K562 (cell line): ENCODE results near the gene TRIM44. TPM values are rescaled to one million over a fixed set of nuclear protein-coding genes. Genes with fewer than 3 reads are reported as not detected.

Experiments used
- ATAC-seq: fragments of 200-7000 bp; cut with Tn5 transposase; 3 replicates; pipeline ENCODE4 v1.9.1; 2020; ENCODE audit warnings: moderate library complexity
- BruUV-seq: library from RNA; stranded (reverse); fragments of 400-500 nt; replicated peaks from 2 replicates; lab custom pipeline; 2021; lab: Mats Ljungman, UMichigan
- CTCF ChIA-PET: fragments of 300-600 bp; formaldehyde crosslinking; extraction: SDS; loops from one replicate; lab custom pipeline; 2021; ENCODE audit warnings: low intra/inter-chr PET ratio; lab: Yijun Ruan, JAX
- POLR2A ChIA-PET: fragments of 300-600, 350-650 bp; sonication (Branson Sonifier 250); formaldehyde crosslinking; extraction: SDS; loops from one replicate; lab custom pipeline; 2021; ENCODE audit warnings: antibody characterized with exemption, inconsistent platforms; lab: Yijun Ruan, JAX
- DNase-seq, 4 experiments: peaks; one replicate each; pipeline versions ENCODE4 v3.0.0 to v3.0.0-alpha.2; 2011 to 2018; ENCODE audit warnings: low spot score in 3 of 4, mixed read lengths in 3 of 4; ENCODE audit errors: extremely low read depth in 1 of 4
- FAIRE-seq: peaks from 2 replicates; lab custom pipeline; 2011; peaks lifted over from hg19 to GRCh38; lab: Jason Lieb, UNC
- H2AFZ ChIP-seq: 2 replicates; pipeline ENCODE4 v1.6.0; 2011; ENCODE audit warnings: low read depth, low read length, control low read depth, inconsistent platforms
- H3K27ac ChIP-seq: fragments of 200-600 bp; 3 replicates; pipeline ENCODE4 v1.8.0; 2011; ENCODE audit warnings: low read depth, mild to moderate bottlenecking, control low read depth, inconsistent platforms, low read length, moderate library complexity, mixed read lengths; ENCODE audit errors: extremely low read depth
- H3K27me3 ChIP-seq, 2 experiments: fragments of 300-600 bp in 1 of 2; 2 replicates in 1 of 2; 3 replicates in 1 of 2; pipeline versions ENCODE4 v1.6.0 to v1.8.0; 2011; ENCODE audit warnings: inconsistent platforms in 2 of 2, low read length in 2 of 2, mild to moderate bottlenecking in 1 of 2, mixed read lengths in 1 of 2, moderate library complexity in 1 of 2; ENCODE audit not compliant: control insufficient read depth in 2 of 2, insufficient read depth in 2 of 2
- H3K36me3 ChIP-seq: fragments of 300-600 bp; 3 replicates; pipeline ENCODE4 v1.8.0; 2011; ENCODE audit warnings: mild to moderate bottlenecking, low read length, inconsistent platforms; ENCODE audit not compliant: control insufficient read depth, insufficient read depth
- H3K4me1 ChIP-seq, 2 experiments: fragments of 200-600 bp in 1 of 2; replicated peaks in 1 of 2; 2 replicates in 1 of 2; 3 replicates in 1 of 2; pipeline versions ENCODE4 v1.5.1 to v1.8.0; 2011; ENCODE audit warnings: inconsistent platforms in 2 of 2, low read length in 2 of 2, mild to moderate bottlenecking in 1 of 2, mixed read lengths in 1 of 2, moderate library complexity in 1 of 2; ENCODE audit not compliant: control insufficient read depth in 2 of 2, insufficient read depth in 2 of 2
- H3K4me2 ChIP-seq: 2 replicates; pipeline ENCODE4 v1.6.1; 2011; ENCODE audit warnings: low read length, control low read depth, inconsistent platforms, mixed read lengths; ENCODE audit not compliant: insufficient read depth
- H3K4me3 ChIP-seq: fragments of 200-600 bp; sonication (generic), shearing (Covaris generic); 2 replicates; pipeline ENCODE4 v1.5.1; 2016; ENCODE audit warnings: control low read depth, inconsistent platforms
- H3K79me2 ChIP-seq: fragments of 200-600 bp; 3 replicates; pipeline ENCODE4 v1.8.0; 2011; ENCODE audit warnings: low read length, inconsistent platforms; ENCODE audit not compliant: control insufficient read depth, insufficient read depth
- H3K9ac ChIP-seq, 2 experiments: 2 replicates each; pipeline versions ENCODE4 v1.6.0 to v1.6.1; 2011; ENCODE audit warnings: low read depth in 2 of 2, low read length in 2 of 2, control low read depth in 1 of 2, inconsistent platforms in 1 of 2, mild to moderate bottlenecking in 1 of 2, mixed read lengths in 1 of 2; ENCODE audit not compliant: insufficient read depth in 1 of 2
- H3K9me1 ChIP-seq: one replicate; pipeline ENCODE4 v1.6.0; 2011; ENCODE audit warnings: inconsistent platforms, mild to moderate bottlenecking, low read length, moderate library complexity; ENCODE audit not compliant: control insufficient read depth, insufficient read depth
- H3K9me3 ChIP-seq: replicated peaks from 2 replicates; pipeline ENCODE4 v1.5.1; 2011; ENCODE audit warnings: low read depth, low read length, inconsistent platforms; ENCODE audit not compliant: control insufficient read depth, insufficient read depth
- H4K20me1 ChIP-seq: replicated peaks from 2 replicates; pipeline ENCODE4 v1.6.1; 2011; ENCODE audit warnings: low read length, inconsistent platforms, mixed read lengths; ENCODE audit not compliant: control insufficient read depth, insufficient read depth
- ARHGAP35 ChIP-seq: fragments of 450-650 bp; IDR thresholded peaks from 2 replicates; pipeline ENCODE4 v1.6.1; 2018; ENCODE audit not compliant: partially characterized antibody
- ELF4 ChIP-seq: fragments of 450-650 bp; formaldehyde crosslinking; IDR thresholded peaks from 2 replicates; pipeline ENCODE4 v1.4.0; 2022; ENCODE audit warnings: missing genetic modification characterization
- EP300 ChIP-seq: IDR thresholded peaks from 2 replicates; pipeline ENCODE4 v1.6.1; 2012; ENCODE audit warnings: low read length, improper control_type of control experiment
- GTF3C2 ChIP-seq: IDR thresholded peaks from 3 replicates; pipeline ENCODE4 v1.6.1; 2011; ENCODE audit warnings: borderline replicate concordance, mild to moderate bottlenecking, moderate library complexity; ENCODE audit not compliant: insufficient read length; ENCODE audit errors: extremely low read depth
- JUND ChIP-seq, 2 experiments: IDR thresholded peaks; 2 replicates in 1 of 2; 3 replicates in 1 of 2; pipeline ENCODE4 v1.6.1; 2011; ENCODE audit warnings: borderline replicate concordance in 2 of 2, low read depth in 2 of 2, low read length in 2 of 2, improper control_type of control experiment in 1 of 2, missing biosample characterization in 1 of 2, missing genetic modification characterization in 1 of 2, missing genetic modification reagents in 1 of 2
- MCM3 ChIP-seq: fragments of 450-650 bp; IDR thresholded peaks from 2 replicates; pipeline ENCODE4 v1.6.1; 2016
- MCM5 ChIP-seq: fragments of 450-650 bp; IDR thresholded peaks from 2 replicates; pipeline ENCODE4 v1.6.1; 2016; ENCODE audit warnings: low read depth
- MTA2 ChIP-seq: fragments of 450-650 bp; IDR thresholded peaks from 2 replicates; pipeline ENCODE4 v1.6.1; 2016; ENCODE audit warnings: low read depth
- RBM17 ChIP-seq: fragments of 200-400 bp; formaldehyde crosslinking; IDR thresholded peaks from 2 replicates; pipeline ENCODE4 v1.6.1; 2017; ENCODE audit warnings: low read depth, mild to moderate bottlenecking, low read length, borderline replicate concordance
- RBM25 ChIP-seq: fragments of 200-400 bp; formaldehyde crosslinking; IDR thresholded peaks from 2 replicates; pipeline ENCODE4 v1.6.1; 2018; ENCODE audit warnings: low read length, low read depth, moderate library complexity; ENCODE audit not compliant: severe bottlenecking
- RFX1 ChIP-seq: fragments of 450-650 bp; IDR thresholded peaks from 2 replicates; pipeline ENCODE4 v1.6.1; 2016; ENCODE audit warnings: mild to moderate bottlenecking, moderate library complexity
- SMAD1 ChIP-seq: fragments of 150-350 bp; IDR thresholded peaks from 2 replicates; pipeline ENCODE4 v1.6.1; 2014; ENCODE audit warnings: low read length, low read depth; ENCODE audit not compliant: partially characterized antibody
- SP2 ChIP-seq: IDR thresholded peaks from 2 replicates; pipeline ENCODE4 v1.6.1; 2011; ENCODE audit warnings: mild to moderate bottlenecking, low read depth, low read length, moderate library complexity; ENCODE audit not compliant: poor library complexity, severe bottlenecking; ENCODE audit errors: extremely low read depth
- TBL1XR1 ChIP-seq, 2 experiments: IDR thresholded peaks; 2 replicates each; pipeline ENCODE4 v1.6.1; 2012; ENCODE audit warnings: improper control_type of control experiment in 2 of 2, low read length in 2 of 2, mild to moderate bottlenecking in 1 of 2
- ZFPM2 ChIP-seq: fragments of 250-450 bp; sonication (Bioruptor Pico); IDR thresholded peaks from 2 replicates; pipeline ENCODE4 v1.5.1; 2022; ENCODE audit warnings: mild to moderate bottlenecking
- ZNF3 ChIP-seq: fragments of 250-450 bp; sonication (Bioruptor Pico); IDR thresholded peaks from 2 replicates; pipeline ENCODE4 v1.5.0; 2021; ENCODE audit warnings: mild to moderate bottlenecking, moderate library complexity
- WGBS: fragments of 100-300 bp; shearing (Covaris generic); methylation state at CpG from one replicate; pipeline ENCODE4 v1.1.6; 2016; ENCODE audit warnings: low coverage, mixed read lengths; ENCODE audit not compliant: insufficient coverage; ENCODE audit errors: missing lambda C conversion rate; 5-methylcytosine and 5-hydroxymethylcytosine counted together
- in situ Hi-C: fragments of 300-500 bp; cut with MboI; formaldehyde crosslinking; loops from 4 replicates; pipeline ENCODE4 v1.15.0; 2018; ENCODE audit warnings: inconsistent platforms, mixed read lengths
- intact Hi-C: fragments of 100-400 bp; cut with micrococcal nuclease; formaldehyde crosslinking; loops from 2 replicates; pipeline ENCODE4 v1.14.2; 2022
- polyA plus RNA-seq, 8 experiments: library from polyadenylated mRNA; depleted of rRNA in 4 of 8; stranded (reverse) in 5 of 8; unstranded in 3 of 8; fragments of >200 nt; fragmentation: Nextera tagmentation in 2 of 8; fragmentation: Illumina TruSeq in 1 of 8; extraction: Ambion mirVana in 2 of 8; extraction: Trizol in 1 of 8; gene quantifications; 2 replicates each; pipeline versions ENCODE4 v1.2.1 to v1.2.3, GENCODE V29; 2011 to 2014; ENCODE audit warnings: inconsistent platforms in 1 of 8, missing spikeins in 1 of 8
- total RNA-seq, 7 experiments: library from RNA; depleted of rRNA in 6 of 7; stranded (reverse); fragments of >200 nt in 6 of 7; fragmentation: Illumina TruSeq in 2 of 7; extraction: Trizol in 2 of 7; gene quantifications; 2 replicates each; pipeline versions ENCODE4 v1.2.1 to v1.2.3, GENCODE V29; 2011 to 2021; ENCODE audit warnings: low replicate concordance in 1 of 7

The TRIM44 gene
- total and polyA plus RNA-seq, 9 of the 15 experiments (the other 6 are each of a cell fraction or from before 2014, with no cell fraction given), result 8.3 to 105 (median 37.2) TPM

- no peak for TF ChIP-seq RBM17
- no peak for TF ChIP-seq GTF3C2
- TF ChIP-seq RBM25, result no peak
- TF ChIP-seq JUND (IDR thresholded peaks at IDR 0.05; ENCODE audit: borderline replicate concordance, low read depth, low read length), result no peak
- TF ChIP-seq JUND (tag; IDR thresholded peaks at IDR 0.05; ENCODE audit: borderline replicate concordance, low read depth, low read length), result no peak
- TF ChIP-seq ZNF3 (CRISPR knock-in tag), result no peak
- TF ChIP-seq ARHGAP35, result no peak
- no peak for TF ChIP-seq TBL1XR1 (IDR thresholded peaks at IDR 0.05; ENCODE audit: low read length in 2 of 2)
- no peak for TF ChIP-seq RFX1
- no peak for TF ChIP-seq ELF4 (CRISPR knock-in tag)
- no peak for TF ChIP-seq ZFPM2
- TF ChIP-seq MCM5, result no peak
- TF ChIP-seq MTA2, result no peak
- TF ChIP-seq MCM3, result no peak
- TF ChIP-seq SMAD1, result no peak
- no peak for TF ChIP-seq EP300
- no peak for TF ChIP-seq SP2
- Histone ChIP-seq H3K4me2 (no peak overlapping the region), H3K9me3 (no peaks in the 10 kb centered on the region), H3K4me1 (no peaks in the 10 kb centered on the region), H4K20me1 (no peaks in the 10 kb centered on the region), H2AFZ (no peak overlapping the region), H3K27me3 (peaks cover 0 to 5% of the 10 kb centered on the region in 2 experiments; a peak in 2 of 5 replicates), H3K9ac (no peak overlapping the region), H3K36me3 (no peaks in the 10 kb centered on the region), H3K27ac (no peak overlapping the region), H3K79me2 (no peaks in the 10 kb centered on the region), H3K4me3 (no peak overlapping the region), H3K9me1 (no peaks in the 10 kb centered on the region)
- ChIA-PET POLR2A (interaction anchor here (0.7 kb wide), 1 partner anchor 433 kb away, joined by 3 read pairs; no protein-coding TSS in a partner anchor), CTCF (no interaction called here)
- in situ Hi-C loops (no loop called here), intact Hi-C loops (no loop called here)
- DNase-seq, result no peak
- no peak for ATAC-seq
- no TSS peak for BruUV-seq
- no peak for FAIRE-seq
- 0% methylated on average over 3 of the region's 3 CpGs for WGBS
Observed at GRCh38 chr11:35862666-35863065, 200.1 kb downstream of the TRIM44 start.
